Measurements from ENCODE around the gene TMEM129.

The TMEM129 gene

DNA sequence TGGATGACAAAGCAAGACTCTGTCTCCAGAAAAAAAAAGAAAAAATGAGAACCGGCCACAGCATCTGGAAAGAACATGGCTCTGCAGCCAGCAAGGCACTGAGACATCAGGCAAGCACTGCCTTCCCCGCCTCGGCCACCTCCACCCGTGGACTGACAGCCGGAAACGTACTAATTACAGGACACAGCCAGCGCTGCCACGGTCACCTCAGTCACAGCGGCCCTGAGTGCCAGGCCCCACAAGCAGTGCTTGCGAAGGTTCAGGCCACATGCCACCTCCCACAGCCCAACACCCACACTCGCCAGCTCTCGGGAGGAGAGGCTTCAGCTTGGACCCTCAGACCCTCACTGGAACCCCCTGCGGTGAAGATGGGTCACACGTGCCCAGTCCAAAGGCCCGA lies 53.9 kb downstream of the TMEM129 start:
- TF ChIP-seq BACH2 (CRISPR knock-in tag; IDR thresholded peaks at IDR 0.05; ENCODE audit: borderline replicate concordance) (no peak), TCF4 (CRISPR knock-in tag; IDR thresholded peaks at IDR 0.05; ENCODE audit: borderline replicate concordance) (no peak), ZNF70 (CRISPR knock-in tag; IDR thresholded peaks at IDR 0.05) (no peak)
- ATAC-seq, result no peak

DNA sequence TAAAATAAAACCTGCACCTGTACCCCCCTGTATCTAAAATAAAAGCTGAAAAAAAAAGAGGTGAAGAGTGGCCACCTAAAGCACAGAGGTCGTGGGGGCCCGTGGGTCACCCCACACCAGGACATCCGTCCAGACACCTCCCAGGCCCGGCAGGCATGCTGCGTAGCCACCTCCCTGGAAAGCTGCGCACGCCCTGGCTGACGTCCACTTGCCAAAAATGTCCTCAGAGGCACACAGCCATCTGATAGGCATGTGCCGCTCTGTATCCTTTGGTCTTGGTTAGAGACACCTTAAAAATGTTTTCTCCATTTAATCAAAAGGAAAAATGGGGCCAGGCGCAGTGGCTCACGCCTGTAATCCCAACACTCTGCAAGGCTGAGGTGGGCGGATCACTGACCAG lies 54.7 kb downstream of the TMEM129 start:
- ATAC-seq, result no peak
- TF ChIP-seq ZNF8 (CRISPR knock-in tag; IDR thresholded peaks at IDR 0.05), result no peak
- no peak for TF ChIP-seq ZFP3 (CRISPR knock-in tag; IDR thresholded peaks at IDR 0.05)

All from SK-N-SH treated with all-trans-retinoic acid at 6 μM for 48 hours (cell line).